ENCODE measurements around the gene MRPL1.
A peak's percentile ranks its signal among the peaks of the same experiment; 100 is the strongest.

The MRPL1 gene

GRCh38 chr4:77990456-77990855, 127.8 kb downstream of the MRPL1 start:
- DNase-seq, result no peak

DNA sequence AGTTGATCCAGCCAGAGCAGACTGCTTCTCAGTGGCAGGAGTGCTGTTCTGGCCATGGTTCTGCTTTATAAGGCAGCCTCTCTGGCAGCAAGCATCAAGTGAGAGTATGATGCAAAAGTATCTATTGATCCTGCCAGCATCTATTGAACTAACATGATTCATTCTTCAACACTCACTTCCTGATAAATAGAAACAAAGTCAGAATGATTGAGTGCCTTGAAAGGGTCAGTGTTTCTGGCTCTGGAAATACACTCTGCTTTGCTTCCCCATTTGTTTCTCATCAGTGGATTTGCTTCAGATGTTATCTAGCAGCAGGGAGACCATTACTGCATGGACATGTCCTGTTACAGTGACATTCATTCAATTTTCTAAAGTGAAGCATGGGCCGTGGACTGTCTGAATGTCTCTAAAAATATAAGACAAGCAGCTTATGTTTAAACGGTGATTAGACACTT, 128.3 kb downstream of the MRPL1 start:
- no peak for DNase-seq

DNA sequence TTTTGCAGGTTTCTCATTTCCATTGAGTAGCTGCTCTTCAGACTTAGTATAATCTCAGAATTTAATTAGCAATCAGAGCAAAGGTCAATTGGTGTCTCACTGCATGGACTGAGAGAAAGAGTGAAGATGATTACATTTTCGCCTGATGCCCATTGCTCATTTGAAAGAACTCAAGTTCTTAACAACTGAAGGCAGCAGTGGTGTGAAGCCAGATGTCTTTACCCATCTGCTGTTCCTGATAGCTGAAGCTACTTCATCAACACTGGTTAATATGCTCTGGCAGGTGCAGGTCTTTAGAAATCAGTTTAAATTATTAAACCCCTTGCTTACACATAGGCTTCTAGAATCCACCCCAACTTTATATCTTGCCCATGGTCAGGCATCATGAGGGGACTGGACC, 130.0 kb downstream of the MRPL1 start:
- DNase-seq, result peak; percentile 3

DNA sequence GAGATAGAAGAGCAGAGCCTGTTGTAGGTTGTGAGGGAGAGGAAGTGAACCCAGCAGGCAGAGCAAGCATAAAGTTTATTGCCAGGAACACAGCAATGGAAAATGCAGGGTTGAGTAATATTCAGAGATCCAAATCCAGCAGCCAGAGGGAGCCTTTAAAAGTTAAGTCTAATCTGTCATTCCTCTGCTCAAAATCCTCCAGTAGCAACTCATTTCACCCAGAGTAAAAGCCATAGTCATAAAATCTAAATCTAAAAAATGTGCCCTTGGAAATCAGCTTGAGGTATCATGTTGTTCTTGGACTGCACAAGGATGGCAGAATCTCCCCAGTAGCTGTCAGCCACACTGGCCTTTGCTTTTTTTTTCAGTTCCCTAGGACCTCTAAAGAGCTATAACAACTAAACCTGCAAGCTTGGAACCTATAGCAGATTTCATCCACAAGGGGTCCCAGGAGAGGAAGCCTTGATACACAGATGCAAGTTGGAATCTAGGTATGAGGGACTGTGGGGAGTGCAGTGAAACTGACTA, 131.6 kb downstream of the MRPL1 start:
- no peak for DNase-seq

DNA sequence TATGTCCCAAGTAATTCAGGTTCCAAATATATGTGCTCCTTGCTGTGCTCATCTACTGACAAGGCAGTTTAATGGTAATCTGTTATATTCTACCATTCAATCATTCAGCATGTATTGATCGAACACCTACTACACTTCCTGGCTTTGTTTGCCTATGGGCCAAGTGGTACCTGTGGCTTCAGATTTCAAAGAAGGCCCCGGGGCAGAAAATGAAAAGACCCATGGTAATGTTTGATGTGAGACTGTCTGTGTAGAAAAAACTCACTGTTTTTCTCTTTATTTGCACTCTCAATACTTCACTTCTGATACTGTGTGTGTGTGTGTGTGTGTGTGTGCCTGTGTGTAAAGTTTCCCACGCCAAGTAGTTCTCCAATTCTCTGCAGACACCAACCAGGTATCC, 133.4 kb downstream of the MRPL1 start:
- no peak for DNase-seq

DNA sequence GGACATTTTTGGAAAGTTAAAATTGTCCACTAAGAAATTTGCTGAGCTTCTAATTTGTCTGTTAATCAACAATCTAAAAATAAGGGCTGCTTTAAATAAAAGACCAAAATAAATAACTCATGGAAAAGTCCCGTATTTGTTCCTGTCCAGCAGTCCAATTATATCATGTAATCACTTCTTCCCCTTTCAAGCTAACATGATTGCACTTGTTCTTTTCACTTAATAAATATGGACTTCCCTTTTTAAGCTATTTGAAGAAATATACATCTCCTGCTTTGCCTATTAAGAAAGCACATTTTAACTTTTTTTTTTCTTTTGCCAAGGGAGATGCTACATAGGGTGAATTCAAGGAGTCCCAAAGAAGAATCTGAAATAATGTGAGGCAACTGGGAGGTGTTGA, 138.9 kb downstream of the MRPL1 start:
- no peak for DNase-seq

DNA sequence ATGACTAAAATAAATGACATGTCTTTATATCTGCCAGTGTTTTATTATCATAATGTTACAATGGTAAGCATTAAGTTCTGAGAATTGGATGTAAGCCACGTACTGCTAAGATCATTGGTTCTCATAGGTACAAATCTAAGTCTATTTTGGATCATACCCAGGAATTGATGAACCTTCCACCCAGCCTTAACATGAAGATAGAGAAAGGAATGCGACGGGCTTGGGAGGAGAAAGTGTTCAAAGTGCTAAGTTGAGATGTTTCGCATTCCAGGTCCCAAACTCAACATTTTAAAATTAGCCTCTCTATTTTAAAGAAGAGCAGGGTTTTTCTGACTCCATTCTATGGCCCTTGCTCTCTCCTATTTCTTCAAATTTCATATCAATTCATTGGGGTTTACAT, 139.6 kb downstream of the MRPL1 start:
- DNase-seq, result no peak
